ENCODE measurements around the gene SPN. TPM values are rescaled to one million over a fixed set of nuclear protein-coding genes. Genes with fewer than 3 reads are reported as not detected.

Gene SPN
- total and polyA plus RNA-seq, 9 of the 15 experiments (the other 6 are each of a cell fraction or from before 2014, with no cell fraction given), result 24.3 to 225 (median 79.4) TPM

- TF ChIP-seq CHD2 (IDR thresholded peaks at IDR 0.05; ENCODE audit: low read depth, low read length) (no peak), BRF1 (IDR thresholded peaks at IDR 0.05; ENCODE audit: borderline replicate concordance, extremely low read depth, insufficient read length) (no peak), NFXL1 (CRISPR knock-in tag; IDR thresholded peaks at IDR 0.05) (no peak), E2F3 (CRISPR knock-in tag; IDR thresholded peaks at IDR 0.05) (no peak), BHLHE40 (IDR thresholded peaks at IDR 0.05; ENCODE audit: low read length) (no peak), CBX2 (IDR thresholded peaks at IDR 0.05; ENCODE audit: insufficient read depth, low read length, poor library complexity, severe bottlenecking) (no peak), NR3C1 (CRISPR knock-in tag; IDR thresholded peaks at IDR 0.05) (no peak), MBD1 (CRISPR knock-in tag; IDR thresholded peaks at IDR 0.05) (no peak), ID3 (CRISPR knock-in tag; IDR thresholded peaks at IDR 0.05) (no peak), ID3 (tag; IDR thresholded peaks at IDR 0.05) (0 out of 2 replicates have a peak, but pooled peaks have one; percentile 32), GTF2A2 (tag; IDR thresholded peaks at IDR 0.05) (no peak), ZFP91 (CRISPR knock-in tag; IDR thresholded peaks at IDR 0.05) (no peak), NR2C2 (CRISPR knock-in tag; IDR thresholded peaks at IDR 0.05) (no peak), NR2C2 (tag; IDR thresholded peaks at IDR 0.05) (peak; percentile 88), ZNF318 (IDR thresholded peaks at IDR 0.05; ENCODE audit: borderline replicate concordance in 1 of 2, low read depth in 1 of 2) (no peak), ZNF75A (CRISPR knock-in tag; IDR thresholded peaks at IDR 0.05) (no peak), ZNF316 (IDR thresholded peaks at IDR 0.05) (no peak), PHF20 (IDR thresholded peaks at IDR 0.05; ENCODE audit: partially characterized antibody) (peak; percentile 58)
Measured at GRCh38 chr16:29645694-29646187, 17.3 kb upstream of the SPN start (continued).
